GM03348 (cell line): ENCODE results near the gene ATP11C.
"Not testable (repeated sequence)": the region's sequence is repeated elsewhere in the genome, so short reads cannot be mapped to it uniquely, and the experiment has no call there.

Experiments
- DNase-seq: peaks from one replicate; pipeline ENCODE4 v3.0.0; 2012; ENCODE audit warnings: low spot score

The ATP11C gene

DNA sequence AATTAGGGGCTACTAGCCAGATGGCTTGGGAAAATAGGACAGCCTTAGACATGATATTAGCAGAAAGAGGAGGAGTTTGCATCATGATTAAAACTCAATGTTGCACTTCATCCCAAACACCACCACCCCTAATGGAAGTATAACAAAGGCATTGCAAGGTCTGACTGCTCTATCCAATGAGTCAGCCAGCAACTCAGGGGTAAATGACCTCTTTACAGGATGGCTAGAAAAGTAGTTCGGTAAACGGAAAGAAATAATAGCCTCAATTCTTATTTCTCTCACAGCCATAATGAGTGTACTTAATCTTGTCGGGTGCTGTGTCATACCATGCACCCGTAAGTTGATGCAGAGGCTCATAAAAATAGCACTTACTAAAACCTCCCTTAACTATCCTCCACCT, 76.0 kb downstream of the ATP11C start:
- DNase-seq = not testable (repeated sequence)

DNA sequence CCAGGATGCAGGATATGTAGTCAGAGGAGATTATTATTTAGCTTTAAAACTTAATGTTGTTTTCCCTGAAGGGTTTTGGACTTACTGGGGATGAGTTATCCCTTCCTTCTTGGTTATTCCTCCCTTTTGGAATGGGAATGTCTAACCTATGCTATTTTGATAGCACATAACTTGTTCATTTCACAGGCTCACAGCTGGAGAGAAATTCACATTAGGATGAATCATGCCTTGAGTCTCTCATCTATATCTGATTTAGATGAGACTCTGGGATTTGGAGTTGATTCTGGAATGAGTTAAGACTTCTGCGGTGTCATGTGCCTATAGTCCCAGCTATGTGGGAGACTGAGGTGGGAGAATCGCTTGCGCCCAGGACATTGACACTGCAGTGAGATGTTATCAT, 81.1 kb downstream of the ATP11C start:
- DNase-seq = no peak

DNA sequence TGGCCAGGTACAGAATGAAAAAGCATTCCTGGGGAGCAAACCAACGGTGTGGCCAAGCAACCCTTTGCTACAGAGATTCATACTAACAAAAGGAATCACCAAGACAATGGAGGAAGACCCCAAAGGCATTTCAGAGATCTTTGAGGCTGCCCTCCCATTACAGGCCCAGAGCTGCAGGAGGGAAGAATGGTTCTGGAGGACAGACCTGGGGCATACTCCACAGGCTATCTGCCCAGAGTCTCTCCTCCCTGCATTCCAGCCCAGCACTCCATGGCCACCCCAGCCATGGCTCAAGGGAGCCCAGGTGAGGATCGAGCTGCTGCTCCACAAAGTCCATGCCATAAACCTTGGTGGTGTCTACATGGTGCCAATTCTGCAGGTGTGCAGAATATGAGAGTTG, 81.9 kb downstream of the ATP11C start:
- no peak for DNase-seq

DNA sequence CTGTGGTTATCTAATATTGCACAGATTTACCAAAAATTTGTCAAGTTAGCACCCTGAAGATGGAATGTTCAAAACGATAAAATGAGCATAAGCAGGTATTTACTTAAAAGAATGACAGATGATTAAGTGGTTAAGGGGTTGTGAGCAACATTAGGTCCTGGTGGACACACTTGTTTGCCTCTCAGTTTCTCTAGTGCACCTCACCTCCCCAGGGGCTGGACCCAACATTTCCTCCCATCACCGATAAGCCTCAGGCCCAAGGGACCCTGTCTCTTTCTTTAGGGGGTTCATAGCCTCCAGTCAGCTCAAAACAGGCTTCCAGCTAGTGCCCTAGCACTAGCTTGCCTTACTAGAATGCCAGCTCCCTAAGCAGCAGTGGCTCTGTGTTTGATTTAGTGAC, 88.0 kb downstream of the ATP11C start:
- DNase-seq = no peak

DNA sequence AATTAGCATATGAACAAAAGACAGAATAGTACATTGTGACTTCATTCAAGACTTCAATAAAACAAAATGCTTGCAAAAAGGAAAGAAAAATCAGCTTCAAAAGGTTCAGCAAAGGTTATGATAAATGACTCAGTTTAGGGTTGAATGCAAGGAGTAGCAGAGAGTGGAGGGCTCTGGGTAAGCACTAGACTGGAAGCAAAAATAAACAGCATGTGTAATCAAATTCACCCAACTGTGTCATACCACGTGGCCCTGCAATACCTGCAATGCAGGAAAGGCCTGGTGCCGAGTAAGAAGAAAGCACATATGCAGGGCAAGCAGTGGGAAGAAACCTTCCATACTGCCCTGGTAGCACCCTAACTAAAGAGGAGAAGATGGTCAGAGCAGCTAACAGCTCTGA, 88.7 kb downstream of the ATP11C start:
- no peak for DNase-seq

DNA sequence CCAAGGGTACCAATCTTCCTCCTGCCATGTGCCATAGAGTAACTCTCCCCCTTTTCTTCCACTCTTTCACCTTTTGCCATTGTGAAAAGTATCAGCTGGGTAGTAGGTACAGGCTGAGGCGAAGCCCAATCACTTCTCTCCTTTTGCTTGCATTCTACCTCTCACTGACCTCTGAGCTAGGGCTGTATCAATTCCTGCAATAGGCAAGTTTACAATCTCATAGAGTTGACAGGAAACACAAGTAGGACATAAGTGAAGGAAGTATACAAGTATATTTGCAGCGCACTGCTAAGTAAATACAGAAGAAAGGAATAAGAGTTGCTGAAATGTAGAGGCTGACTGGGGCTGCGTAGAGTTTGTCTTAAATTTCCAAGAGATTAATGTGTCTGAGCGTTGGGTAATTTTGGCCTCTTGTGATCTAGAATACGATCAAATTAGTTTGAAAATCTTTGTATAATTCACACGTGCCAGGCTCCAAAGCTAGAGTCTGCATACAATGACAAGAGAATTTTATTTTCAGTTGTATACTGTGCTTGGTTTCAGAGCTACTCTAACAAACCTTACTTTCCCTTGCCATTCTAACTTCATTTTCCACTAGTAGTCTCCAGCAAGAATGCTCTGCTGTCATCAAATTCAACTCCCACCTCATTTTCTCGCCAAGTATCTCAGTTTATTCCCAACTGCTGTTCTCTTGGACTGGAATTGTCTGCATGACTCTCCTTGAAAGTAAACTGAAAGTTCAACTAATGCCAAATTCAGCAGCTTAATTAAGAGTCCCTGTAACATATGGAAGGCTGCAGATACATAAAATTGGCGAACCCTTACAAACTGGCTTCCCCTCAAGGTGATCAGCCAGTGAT, 90.3 kb downstream of the ATP11C start:
- DNase-seq = no peak

DNA sequence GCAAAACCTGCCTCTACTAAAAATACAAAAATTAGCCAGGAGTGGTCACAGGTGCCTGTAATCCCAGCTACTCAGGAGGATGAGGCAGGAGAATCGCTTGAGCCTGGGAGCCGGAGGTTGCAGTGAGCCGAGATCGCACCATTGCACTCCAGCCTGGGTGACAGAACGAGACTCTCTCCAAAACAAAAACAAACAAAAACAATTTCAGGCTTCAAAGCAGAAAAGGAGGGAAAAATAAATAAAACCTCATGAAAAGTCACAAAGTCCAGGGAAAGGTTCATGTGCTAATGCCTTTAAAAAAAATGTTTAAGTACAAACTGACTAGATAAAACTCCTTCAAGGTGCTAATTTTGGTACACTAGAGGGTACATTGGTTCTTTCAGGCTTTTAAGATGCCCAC, 96.5 kb downstream of the ATP11C start:
- not testable (repeated sequence) for DNase-seq

DNA sequence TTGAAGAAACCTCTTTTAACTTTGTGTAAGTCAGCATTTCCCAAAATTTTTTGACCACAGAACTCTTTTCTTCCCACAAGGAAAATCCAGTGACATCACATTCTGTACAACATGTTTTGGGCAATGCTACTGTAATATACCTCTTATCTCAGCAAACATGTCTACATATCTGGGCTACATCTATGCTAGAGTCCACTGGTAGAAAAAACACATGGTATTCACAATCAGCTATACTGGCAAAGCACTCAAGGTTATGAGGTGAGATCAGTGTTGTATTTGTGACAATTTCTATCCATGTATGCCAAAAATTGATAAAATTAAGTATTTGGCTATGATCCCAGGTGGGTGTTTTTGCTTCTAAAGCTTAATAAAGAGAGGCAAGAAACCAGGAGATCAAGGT, 98.0 kb downstream of the ATP11C start:
- DNase-seq = no peak

DNA sequence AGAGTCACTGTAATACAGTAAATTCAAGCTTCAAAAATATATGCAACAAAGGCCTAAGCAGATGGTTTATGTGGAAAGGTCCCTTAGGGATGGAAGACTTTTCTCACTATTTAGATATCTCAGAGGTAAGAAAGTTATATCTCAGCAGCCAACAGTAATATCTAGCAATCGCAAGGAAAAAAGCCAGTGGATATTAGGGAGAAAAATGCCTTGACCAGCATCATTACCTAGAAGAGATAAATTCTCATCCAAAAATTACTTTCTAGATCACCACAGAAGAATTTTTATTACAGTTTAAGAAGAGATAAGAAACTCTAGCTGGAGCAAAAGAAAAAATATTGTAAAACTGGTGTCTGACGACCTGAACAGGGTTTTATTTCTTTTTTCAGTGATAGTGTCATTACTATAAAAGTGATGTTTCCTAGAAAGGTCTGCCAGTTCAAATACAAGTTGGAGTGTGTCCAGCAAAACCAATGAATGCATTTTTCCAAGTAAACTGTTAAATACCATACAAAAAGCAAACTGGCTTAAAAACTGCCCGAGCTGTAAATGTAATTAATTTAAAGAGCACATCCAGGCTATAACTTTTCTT, 100.0 kb downstream of the ATP11C start:
- no peak for DNase-seq

DNA sequence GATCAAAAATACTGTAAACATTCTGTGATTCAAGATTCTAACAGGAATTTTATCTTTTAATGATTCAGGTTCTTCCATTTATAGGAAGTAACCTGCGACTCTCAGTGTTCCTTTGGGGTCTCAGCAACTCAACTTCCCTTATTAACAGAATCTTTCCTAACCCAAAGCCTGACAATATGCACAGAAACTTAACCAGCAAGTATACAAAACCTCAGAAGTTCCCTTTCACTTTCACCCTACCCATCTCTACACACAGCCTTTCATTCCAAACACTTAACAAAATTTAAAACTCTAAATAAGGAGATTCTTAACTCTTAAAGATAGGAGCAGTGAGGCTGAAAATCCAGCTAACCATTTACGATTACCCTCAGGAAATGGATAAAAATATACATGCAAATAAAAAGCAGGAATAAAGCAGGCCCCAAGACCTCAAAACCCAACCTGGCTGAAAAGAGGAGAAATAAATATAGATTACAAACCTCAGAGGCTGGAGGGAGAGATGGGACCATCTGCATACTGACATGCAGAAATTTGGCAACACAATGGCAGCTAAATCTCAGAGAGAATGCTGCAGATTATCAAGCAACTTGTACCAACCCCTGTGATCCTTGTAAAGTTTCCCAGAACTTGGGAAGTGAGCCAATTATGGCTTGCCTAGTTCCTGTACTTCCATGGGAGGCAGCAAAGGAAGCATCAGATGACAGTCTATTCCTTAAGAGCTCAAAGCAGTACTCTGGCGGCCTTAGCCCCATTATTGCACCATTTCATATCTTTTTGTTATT, 101.0 kb downstream of the ATP11C start:
- DNase-seq = peak; percentile 8

DNA sequence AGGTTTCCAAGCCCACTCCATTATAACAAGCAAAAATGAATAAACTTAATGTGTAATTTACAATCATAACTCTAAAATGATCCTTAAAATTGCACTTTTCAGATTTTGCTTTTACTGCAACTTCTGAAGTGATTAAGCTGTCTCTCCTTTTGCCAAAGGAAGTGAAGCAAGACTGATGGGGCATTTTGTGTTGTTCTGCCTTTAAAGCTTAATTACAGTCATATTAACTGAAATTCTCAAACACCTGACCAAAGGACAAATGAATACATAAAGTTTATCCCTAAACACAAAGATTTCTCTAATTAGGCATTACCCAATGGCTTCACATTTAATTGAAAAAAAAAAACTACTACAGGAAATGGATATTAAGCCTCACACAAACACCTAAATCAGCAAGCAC, 101.8 kb downstream of the ATP11C start:
- DNase-seq = no peak

DNA sequence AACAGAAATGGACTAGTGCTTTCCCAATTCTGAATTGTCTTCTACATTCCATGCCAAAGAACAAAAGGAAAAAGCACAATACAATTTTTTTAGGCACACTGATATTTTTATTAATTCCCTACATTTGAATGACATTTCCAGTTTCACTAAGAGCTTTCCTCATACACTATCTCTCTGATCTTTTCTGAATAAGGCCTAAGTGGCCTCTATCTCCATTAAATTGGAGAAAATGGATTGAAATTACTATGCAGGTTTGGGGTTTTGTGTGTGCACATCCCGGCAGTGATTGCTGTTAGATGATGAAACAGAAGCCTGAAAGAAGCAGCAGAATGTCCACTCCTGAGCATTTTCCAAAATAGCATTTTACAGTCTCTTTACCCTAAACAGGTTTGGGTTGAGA, 104.0 kb downstream of the ATP11C start:
- no peak for DNase-seq

DNA sequence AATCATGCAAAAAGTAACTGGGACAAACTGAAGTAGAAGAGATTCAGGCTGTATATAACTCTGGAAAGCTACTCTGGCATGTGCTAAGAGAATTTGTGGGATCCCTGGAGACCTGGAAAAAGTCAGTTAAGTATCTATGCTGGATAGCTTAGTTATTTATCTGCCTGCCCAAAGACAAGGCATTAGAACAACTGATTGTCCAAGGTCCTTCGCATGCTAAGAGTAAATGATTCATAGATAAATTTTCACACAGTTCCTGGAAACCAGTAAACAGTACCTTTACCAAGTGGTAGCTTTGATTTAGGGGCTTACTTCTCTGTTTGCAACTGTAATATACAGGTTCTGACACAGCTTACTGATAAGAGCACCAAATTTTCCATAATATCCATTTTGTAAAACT, 104.8 kb downstream of the ATP11C start:
- DNase-seq = no peak

DNA sequence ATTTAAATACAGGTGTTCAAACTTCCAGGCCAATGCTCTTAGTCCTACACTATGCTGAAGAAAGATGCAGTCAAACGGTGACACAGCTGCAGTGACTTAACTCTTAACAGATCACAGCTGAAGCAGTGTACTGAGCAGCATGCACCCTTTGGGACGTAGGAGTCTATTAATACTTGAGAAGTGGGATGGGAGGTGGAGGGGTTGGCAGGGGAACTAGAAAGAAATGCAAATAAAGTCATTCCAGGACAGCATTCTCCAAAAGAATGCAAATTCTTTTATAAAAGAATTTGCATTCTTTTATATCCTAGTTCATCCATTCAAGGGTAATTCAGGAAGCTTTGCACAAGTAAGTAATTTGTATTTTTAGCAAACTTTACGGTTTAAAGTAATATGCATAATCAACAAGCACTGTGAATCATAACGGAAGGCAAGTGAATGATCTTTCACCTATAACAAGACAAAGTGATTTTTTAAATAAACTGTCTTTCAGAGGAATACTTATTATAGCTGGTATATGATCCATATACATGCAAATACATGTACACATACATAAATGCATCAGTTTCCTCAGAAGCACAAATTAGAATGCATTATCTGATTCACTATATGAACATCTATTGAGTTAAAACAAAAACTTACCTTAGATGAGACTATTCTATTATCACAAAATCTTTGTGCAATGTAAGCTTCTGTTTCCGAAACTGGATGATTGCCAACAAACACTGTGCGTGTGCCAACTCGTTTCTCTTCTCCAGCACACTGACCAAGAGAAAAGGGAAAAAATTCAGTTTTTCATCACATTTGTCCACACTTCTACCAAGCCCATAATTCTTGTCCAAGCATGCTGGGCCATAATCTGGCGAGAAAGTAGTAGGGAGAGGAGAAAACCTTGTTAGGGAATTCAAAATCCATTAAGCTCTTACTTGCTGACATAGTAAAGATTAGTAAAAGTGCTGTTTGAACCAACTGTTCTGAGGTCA, 106.5 kb downstream of the ATP11C start:
- DNase-seq = peak; percentile 55

DNA sequence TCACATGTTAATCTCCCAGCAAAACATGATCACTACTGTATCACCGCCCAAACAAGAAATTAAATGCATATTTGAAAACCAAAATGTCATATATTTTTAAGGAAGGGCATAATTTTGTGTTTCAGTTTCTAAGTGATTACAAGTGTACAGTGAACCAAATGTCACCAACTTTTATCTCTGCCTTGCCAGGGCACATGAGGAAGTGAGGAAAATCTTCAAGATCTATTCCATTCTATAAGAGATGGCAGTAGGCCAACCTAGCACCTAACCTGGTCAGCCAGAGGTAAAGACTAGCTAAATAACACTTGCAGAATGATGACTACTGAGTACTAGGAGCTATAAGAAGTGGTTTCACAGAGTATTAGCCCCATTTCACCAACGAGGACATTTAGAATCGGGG, 107.2 kb downstream of the ATP11C start:
- DNase-seq = no peak

DNA sequence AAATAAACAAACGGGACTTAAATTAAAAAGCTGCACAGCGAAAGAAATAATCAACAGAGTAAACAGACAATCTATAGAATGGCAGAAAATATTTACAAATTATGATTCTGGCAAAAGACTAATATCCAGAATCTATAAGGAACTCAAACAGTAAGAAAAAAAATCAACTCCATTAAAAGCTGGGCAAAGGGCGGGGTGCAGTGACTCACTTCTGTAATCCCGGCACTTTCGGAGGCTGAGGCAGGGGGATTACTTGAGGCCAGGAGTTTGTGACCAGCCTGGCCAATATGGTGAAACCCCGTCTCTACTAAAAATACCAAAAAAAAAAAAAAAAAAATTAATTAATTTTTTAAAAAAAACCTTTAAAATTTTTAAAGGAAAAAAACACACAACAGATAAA, 109.0 kb downstream of the ATP11C start:
- DNase-seq = no peak

DNA sequence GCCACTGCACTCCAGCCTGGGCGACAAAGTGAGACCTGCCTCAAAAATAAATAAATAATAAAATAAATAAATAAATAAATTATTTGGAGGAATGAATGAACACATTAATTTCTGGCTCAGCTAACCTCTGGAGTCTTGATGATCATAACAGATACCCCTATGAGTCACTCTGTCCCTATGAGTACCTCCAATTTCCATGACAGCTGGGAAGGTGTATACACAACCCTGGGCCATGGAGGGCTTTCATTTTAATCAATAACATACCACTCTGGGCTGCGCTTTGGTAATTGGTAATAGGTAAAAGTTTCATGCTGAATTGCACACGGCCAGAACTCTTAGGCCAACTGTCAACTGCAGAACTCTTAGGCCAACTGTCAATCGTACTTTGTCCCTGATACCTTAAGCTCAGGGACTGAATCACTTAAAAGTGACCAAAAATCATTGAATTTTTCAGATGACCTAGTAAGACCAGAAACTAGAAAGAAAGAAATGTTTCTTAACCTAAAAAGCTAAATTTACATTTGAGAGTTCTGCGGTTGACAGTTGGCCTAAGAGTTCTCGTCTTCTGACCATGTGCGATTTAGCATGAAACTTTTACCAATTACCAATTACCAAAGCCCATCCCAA, 112.4 kb downstream of the ATP11C start:
- DNase-seq = no peak

DNA sequence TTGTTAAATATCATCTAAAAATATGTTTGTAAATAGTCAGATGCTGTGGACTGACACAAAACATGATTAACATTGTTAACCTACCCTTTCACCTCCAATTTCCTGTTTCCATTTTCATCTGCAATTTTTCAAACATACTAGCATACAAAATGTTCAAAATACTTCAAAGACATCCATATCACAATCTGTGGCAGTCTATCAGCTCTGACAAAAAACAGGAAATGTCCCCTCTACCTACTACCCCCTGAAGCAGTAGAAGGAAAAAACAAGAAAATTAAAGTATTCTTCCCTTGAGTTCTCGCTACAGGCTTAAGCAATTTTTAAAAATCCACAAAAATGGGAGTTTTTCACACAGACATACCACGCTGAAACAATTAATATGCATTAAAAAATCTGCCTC, 116.6 kb downstream of the ATP11C start:
- DNase-seq = no peak

DNA sequence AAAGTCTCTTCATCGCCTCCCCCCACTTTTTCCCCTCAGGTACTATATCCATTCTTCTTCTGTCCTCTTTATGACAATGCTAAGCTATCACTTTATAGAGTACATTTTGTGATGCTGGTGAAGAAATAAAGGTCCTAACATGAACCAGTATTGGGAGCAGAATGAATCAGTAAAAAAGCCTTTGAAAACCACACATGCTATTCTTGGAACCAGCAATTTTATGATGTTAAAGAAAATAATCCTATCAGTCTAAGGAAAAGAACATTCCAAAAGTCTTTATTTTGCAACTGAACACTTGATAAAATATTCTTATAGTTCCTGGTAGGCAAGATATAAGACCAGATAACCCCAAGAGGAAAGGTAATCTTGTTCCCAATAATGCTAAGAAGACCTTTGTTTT, 117.1 kb downstream of the ATP11C start:
- no peak for DNase-seq

DNA sequence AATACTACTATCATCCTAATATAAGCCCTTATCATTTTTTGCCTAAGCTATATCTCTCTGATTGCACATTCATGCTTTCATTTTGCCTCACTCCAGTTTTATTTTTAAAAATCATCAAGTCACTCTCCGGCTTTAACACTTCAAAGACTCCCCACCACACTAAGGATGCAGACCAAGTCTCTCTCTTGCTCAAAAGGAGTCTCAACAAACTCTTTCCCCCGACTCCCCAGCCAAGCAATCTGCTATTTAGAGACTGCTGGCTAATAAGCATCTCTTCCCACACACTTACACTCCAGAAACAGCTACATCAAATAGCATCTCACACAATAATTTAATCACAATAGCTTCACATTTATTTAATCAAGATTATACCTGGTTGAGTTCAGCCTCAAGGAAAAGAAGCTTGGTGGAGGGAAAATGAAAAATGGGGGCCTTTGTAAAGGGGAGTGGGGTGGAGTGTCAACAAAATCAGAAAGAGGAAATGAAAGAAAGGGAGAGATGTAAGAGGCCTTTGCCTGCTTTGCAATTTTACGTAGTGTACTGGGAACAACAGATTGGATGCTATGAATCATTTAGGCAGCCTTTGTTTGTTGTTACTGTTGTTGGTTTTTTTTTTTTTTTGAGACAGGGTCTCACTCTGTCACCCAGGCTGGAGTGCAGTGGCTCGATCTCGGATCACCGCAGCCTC, 120.8 kb downstream of the ATP11C start:
- DNase-seq = no peak

DNA sequence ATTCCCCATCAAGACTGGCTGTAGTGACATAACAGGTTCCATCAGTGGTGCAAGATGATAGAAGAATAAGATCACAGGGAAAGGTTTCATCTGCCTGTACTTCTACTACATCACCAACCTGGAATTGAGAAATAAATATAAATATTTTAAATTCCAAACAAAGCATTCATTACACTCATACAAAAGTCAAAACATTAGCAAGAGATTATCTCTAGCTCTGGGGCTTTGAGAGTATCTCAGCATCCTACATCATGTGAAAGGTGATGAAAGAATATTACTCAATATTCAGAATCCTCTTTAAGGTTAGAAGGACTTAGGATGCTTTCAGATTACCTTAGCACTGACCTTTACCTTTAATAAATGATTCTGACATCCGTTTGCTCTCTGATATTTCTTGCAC, 128.4 kb downstream of the ATP11C start:
- DNase-seq = no peak
